BE2C (cell line): ENCODE measurements around the gene CNOT6L. TPM values are rescaled to one million over a fixed set of nuclear protein-coding genes. Genes with fewer than 3 reads are reported as not detected.
"Not testable (repeated sequence)": the region's sequence is repeated elsewhere in the genome, so short reads cannot be mapped to it uniquely, and the experiment has no call there.

Experiments used
- DNase-seq: peaks from one replicate; pipeline ENCODE4 v3.0.0-alpha.2; 2020
- H3K27me3 ChIP-seq: fragments of 250-450 bp; sonication (Bioruptor Pico); 2 replicates; pipeline ENCODE4 v1.5.1; 2020; ENCODE audit warnings: mild to moderate bottlenecking
- H3K36me3 ChIP-seq: fragments of 250-450 bp; sonication (Bioruptor Pico); 2 replicates; pipeline ENCODE4 v1.5.1; 2020; ENCODE audit warnings: mild to moderate bottlenecking
- H3K4me1 ChIP-seq: fragments of 250-450 bp; sonication (Bioruptor Pico); 2 replicates; pipeline ENCODE4 v1.5.1; 2020
- H3K4me3 ChIP-seq: 2 replicates; pipeline ENCODE4 v1.5.1; 2011; ENCODE audit warnings: low read depth, low read length
- H3K9me3 ChIP-seq: fragments of 250-450 bp; sonication (Bioruptor Pico); 2 replicates; pipeline ENCODE4 v1.5.1; 2020
- CTCF ChIP-seq: IDR thresholded peaks from 2 replicates; pipeline ENCODE4 v1.5.1; 2012; ENCODE audit warnings: mild to moderate bottlenecking, low read depth, low read length
- polyA plus RNA-seq: library from polyadenylated mRNA; unstranded; fragments of >200 nt; gene quantifications from one replicate; pipeline ENCODE4 v1.2.1, GENCODE V29; 2012; ENCODE audit warnings: low read depth, missing spikeins; ENCODE audit not compliant: insufficient read length, insufficient read depth

Gene CNOT6L
- polyA plus RNA-seq = 2.7 TPM

- no peak for TF ChIP-seq CTCF
- Histone ChIP-seq H3K4me3 (peak within 1 kb of the TSS; percentile 97), H3K4me1 (no peaks in the 10 kb centered on the region), H3K27me3 (no peaks in the 10 kb centered on the region), H3K9me3 (no peaks in the 10 kb centered on the region), H3K36me3 (no peaks in the 10 kb centered on the region)
- peak; percentile 73 for DNase-seq
Measured at GRCh38 chr4:77818602-77819403, at the start of gene CNOT6L. CNOT6L (minus strand) TSS chr4:77819368; CDS start chr4:77819308, 60 bp downstream.

- peaks cover 8% of the 10 kb centered on the region; the same call in 1 of the 2 replicates for H3K4me1 ChIP-seq
- H3K9me3 ChIP-seq = no peaks in the 10 kb centered on the region
- DNase-seq = no peak
- TF ChIP-seq CTCF = no peak
- no peak overlapping the region for H3K4me3 ChIP-seq
- no peaks in the 10 kb centered on the region for H3K27me3 ChIP-seq
- peaks cover 7% of the 10 kb centered on the region for H3K36me3 ChIP-seq
Measured at GRCh38 chr4:77865259-77865658, 46.1 kb upstream of the CNOT6L start.

- H3K4me3 ChIP-seq = peak overlapping the region; percentile 89
- H3K27me3 ChIP-seq, H3K4me1 ChIP-seq, DNase-seq, H3K9me3 ChIP-seq, H3K36me3 ChIP-seq: not testable (repeated sequence)
Measured at GRCh38 chr4:77863341-77863740, 44.2 kb upstream of the CNOT6L start.

GRCh38 chr4:77862478-77863216 lies 43.5 kb upstream of the CNOT6L start, which contains the start of gene MRPL1:
MRPL1 (plus strand) TSS chr4:77862830; CDS start chr4:77862849, 19 bp downstream.
- TF ChIP-seq CTCF = no peak; the same call in 1 of the 2 replicates

GRCh38 chr4:77861495-77861894 lies 42.3 kb upstream of the CNOT6L start:
- Histone ChIP-seq H3K9me3 (no peaks in the 10 kb centered on the region), H3K27me3 (no peaks in the 10 kb centered on the region), H3K4me1 (no peaks in the 10 kb centered on the region), H3K4me3 (peak overlapping the region; percentile 89), H3K36me3 (no peaks in the 10 kb centered on the region)
- TF ChIP-seq CTCF = no peak
- DNase-seq = no peak

More at GRCh38 chr4:77862478-77863216, 43.5 kb upstream of the CNOT6L start, which contains the start of gene MRPL1:
- peak; percentile 88 for DNase-seq
- no peaks in the 10 kb centered on the region for H3K27me3 ChIP-seq
- no peaks in the 10 kb centered on the region for H3K4me1 ChIP-seq
- H3K36me3 ChIP-seq = peaks cover 3% of the 10 kb centered on the region; the same call in 1 of the 2 replicates
- H3K4me3 ChIP-seq = peak within 1 kb of the TSS; percentile 89
- no peaks in the 10 kb centered on the region for H3K9me3 ChIP-seq

GRCh38 chr4:77859256-77859655 lies 40.1 kb upstream of the CNOT6L start:
- Histone ChIP-seq H3K4me3 (no peak overlapping the region), H3K4me1 (no peaks in the 10 kb centered on the region), H3K36me3 (no peaks in the 10 kb centered on the region), H3K27me3 (no peaks in the 10 kb centered on the region), H3K9me3 (no peaks in the 10 kb centered on the region)
- DNase-seq = no peak
- TF ChIP-seq CTCF = no peak
